GM12864 (cell line): ENCODE measurements around the gene ACSF3.

ENCODE experiments used
- DNase-seq: peaks from one replicate; pipeline ENCODE4 v3.0.0-alpha.2; 2011; ENCODE audit warnings: low read depth
- H3K4me3 ChIP-seq: 2 replicates; pipeline ENCODE4 v1.5.1; 2011; ENCODE audit warnings: mild to moderate bottlenecking, low read depth, low read length, control low read depth
- CTCF ChIP-seq: IDR thresholded peaks from 2 replicates; pipeline ENCODE4 v1.5.1; 2011; ENCODE audit warnings: low read depth, mild to moderate bottlenecking, moderate library complexity, low read length, control low read depth, inconsistent platforms; ENCODE audit errors: missing control alignments

Gene ACSF3

GRCh38 chr16:89130448-89130847 is 36.8 kb downstream of the ACSF3 start:
- TF ChIP-seq CTCF: no peak
- DNase-seq: no peak
- H3K4me3 ChIP-seq: no peak overlapping the region

- TF ChIP-seq CTCF: no peak
- no peak for DNase-seq
- H3K4me3 ChIP-seq: no peak overlapping the region
Observed at GRCh38 chr16:89131783-89132182, 38.1 kb downstream of the ACSF3 start.

- TF ChIP-seq CTCF: no peak
Observed at GRCh38 chr16:89132194-89133005, 38.7 kb downstream of the ACSF3 start.

GRCh38 chr16:89133457-89134127 is 39.9 kb downstream of the ACSF3 start:
- DNase-seq: no peak
- H3K4me3 ChIP-seq: no peak overlapping the region
- no peak for TF ChIP-seq CTCF

More at GRCh38 chr16:89132194-89133005, 38.7 kb downstream of the ACSF3 start:
- no peak overlapping the region for H3K4me3 ChIP-seq
- DNase-seq: no peak

GRCh38 chr16:89134269-89134668 is 40.6 kb downstream of the ACSF3 start:
- no peak for DNase-seq
- H3K4me3 ChIP-seq: no peak overlapping the region
- no peak for TF ChIP-seq CTCF

GRCh38 chr16:89135166-89135565 is 41.5 kb downstream of the ACSF3 start:
- DNase-seq: no peak
- TF ChIP-seq CTCF: no peak
- no peak overlapping the region for H3K4me3 ChIP-seq
